ENCODE data around the gene TMEM266.
A peak's percentile ranks its signal among the peaks of the same experiment; 100 is the strongest.

Gene TMEM266

GRCh38 chr15:76163457-76164295 is 103.9 kb downstream of the TMEM266 start:
- Histone ChIP-seq H3K4me3 (ENCODE audit: low read depth, low read length) (no peak overlapping the region), H3K27ac (ENCODE audit: extremely low read depth, low read depth, low read length) (no peak overlapping the region), H3K9me3 (ENCODE audit: control insufficient read depth, insufficient read depth, low read depth, low read length) (no peaks in the 10 kb centered on the region), H3K36me3 (ENCODE audit: control insufficient read depth in 2 of 2, insufficient read depth in 1 of 2, low read length in 2 of 2) (no peaks in the 10 kb centered on the region), H3K4me1 (ENCODE audit: control insufficient read depth, insufficient read depth, low read length) (peaks cover 15% of the 10 kb centered on the region)
- TF ChIP-seq ATF2 (tag by site-specific recombination; IDR thresholded peaks at IDR 0.05; ENCODE audit: low read depth) (no peak), ZIC2 (tag by site-specific recombination; IDR thresholded peaks at IDR 0.05) (peak; percentile 69), ZNF341 (tag by site-specific recombination; IDR thresholded peaks at IDR 0.05; ENCODE audit: low read depth) (no peak), GLIS1 (tag by site-specific recombination; IDR thresholded peaks at IDR 0.05) (peak; percentile 44; the same call in 1 of the 2 replicates)
- ChIA-PET POLR2A (interaction anchor here (0.6 kb wide), 1 partner anchor 1356 kb away, joined by 3 read pairs; no protein-coding TSS in a partner anchor), CTCF (interaction anchor here (1.0 to 11.1 kb wide), 2 partner anchors 14 to 22 kb away, joined by 3 to 107 read pairs; no protein-coding TSS in a partner anchor)

GRCh38 chr15:76164602-76165001 is 104.8 kb downstream of the TMEM266 start:
- TF ChIP-seq ZNF341 (tag by site-specific recombination; IDR thresholded peaks at IDR 0.05; ENCODE audit: low read depth) (peak; percentile 82), ZNF596 (tag by site-specific recombination; IDR thresholded peaks at IDR 0.05) (no peak)
- Histone ChIP-seq H3K36me3 (ENCODE audit: control insufficient read depth in 2 of 2, insufficient read depth in 1 of 2, low read length in 2 of 2) (no peaks in the 10 kb centered on the region), H3K27ac (ENCODE audit: extremely low read depth, low read depth, low read length) (no peak overlapping the region), H3K4me3 (ENCODE audit: low read depth, low read length) (no peak overlapping the region), H3K9me3 (ENCODE audit: control insufficient read depth, insufficient read depth, low read depth, low read length) (no peaks in the 10 kb centered on the region), H3K4me1 (ENCODE audit: control insufficient read depth, insufficient read depth, low read length) (peaks cover 12% of the 10 kb centered on the region)
- POLR2A ChIA-PET = interaction anchor here (0.6 kb wide), 1 partner anchor 1356 kb away, joined by 3 read pairs; no protein-coding TSS in a partner anchor
- CTCF ChIA-PET = interaction anchor here (0.6 to 11.1 kb wide), 3 partner anchors 15 to 208 kb away, joined by 3 to 107 read pairs (median 3); no protein-coding TSS in a partner anchor

- CTCF ChIA-PET = interaction anchor here (1.0 to 11.1 kb wide), 2 partner anchors 16 to 109 kb away, joined by 3 to 107 read pairs; no protein-coding TSS in a partner anchor
- Histone ChIP-seq H3K9me3 (ENCODE audit: control insufficient read depth, insufficient read depth, low read depth, low read length) (no peaks in the 10 kb centered on the region), H3K27ac (ENCODE audit: extremely low read depth, low read depth, low read length) (no peak overlapping the region), H3K4me1 (ENCODE audit: control insufficient read depth, insufficient read depth, low read length) (peaks cover 12% of the 10 kb centered on the region), H3K36me3 (ENCODE audit: control insufficient read depth in 2 of 2, insufficient read depth in 1 of 2, low read length in 2 of 2) (no peaks in the 10 kb centered on the region), H3K4me3 (ENCODE audit: low read depth, low read length) (no peak overlapping the region)
- POLR2A ChIA-PET = interaction anchor here (0.6 kb wide), 1 partner anchor 788 kb away, joined by 3 read pairs; no protein-coding TSS in a partner anchor
- TF ChIP-seq ZNF292 (tag by site-specific recombination; IDR thresholded peaks at IDR 0.05; ENCODE audit: borderline replicate concordance, low read depth) = no peak
- no peak for TF ChIP-seq ZNF558 (tag by site-specific recombination; IDR thresholded peaks at IDR 0.05)
- no peak for TF ChIP-seq ZNF132 (tag by site-specific recombination; IDR thresholded peaks at IDR 0.05; ENCODE audit: borderline replicate concordance)
- TF ChIP-seq ZNF280C (tag by site-specific recombination; IDR thresholded peaks at IDR 0.05) = no peak
- TF ChIP-seq ZNF501 (tag by site-specific recombination; IDR thresholded peaks at IDR 0.05) = no peak
- TF ChIP-seq ZBTB26 (tag by site-specific recombination; optimal IDR thresholded peaks at IDR 0.05) = no peak
- TF ChIP-seq TSHZ1 (tag by site-specific recombination; IDR thresholded peaks at IDR 0.05; ENCODE audit: borderline replicate concordance) = no peak
- no peak for TF ChIP-seq CTCF (tag by site-specific recombination; IDR thresholded peaks at IDR 0.05)
- TF ChIP-seq ZSCAN23 (tag by site-specific recombination; IDR thresholded peaks at IDR 0.05) = no peak
- no peak for TF ChIP-seq ZNF24 (tag by site-specific recombination; IDR thresholded peaks at IDR 0.05)
- TF ChIP-seq MEIS1 (CRISPR knock-in tag; IDR thresholded peaks at IDR 0.05; ENCODE audit: borderline replicate concordance) = no peak
- no peak for TF ChIP-seq MYNN (tag by site-specific recombination; IDR thresholded peaks at IDR 0.05; ENCODE audit: borderline replicate concordance)
- TF ChIP-seq ZNF571 (tag by site-specific recombination; IDR thresholded peaks at IDR 0.05) = no peak
These were observed 106.2 kb downstream of the TMEM266 start for GRCh38 chr15:76165951-76166350.
